MM.1S (cell line): ENCODE measurements around the gene ZNHIT2.

ENCODE experiments used
- DNase-seq: peaks from one replicate; pipeline ENCODE4 v3.0.0-alpha.2; 2015
- H2AFZ ChIP-seq: fragments of 300-600 bp; sonication (generic); 2 replicates; pipeline ENCODE4 v1.6.0; 2016; ENCODE audit warnings: antibody characterized with exemption, low read length
- H3F3A ChIP-seq: fragments of 300-600 bp; sonication (generic); 2 replicates; pipeline ENCODE4 v1.6.1; 2016; ENCODE audit warnings: mild to moderate bottlenecking, antibody characterized with exemption, low read length, moderate library complexity, mixed read lengths; ENCODE audit not compliant: insufficient read depth
- H3K27ac ChIP-seq: fragments of 300-600 bp; sonication (generic); 2 replicates; pipeline ENCODE4 v1.5.1; 2016; ENCODE audit warnings: mild to moderate bottlenecking, low read length
- H3K27me3 ChIP-seq: fragments of 300-600 bp; sonication (generic); replicated peaks from 2 replicates; pipeline ENCODE4 v1.6.0; 2016; ENCODE audit warnings: low read length; ENCODE audit not compliant: insufficient read depth
- H3K36me3 ChIP-seq: fragments of 300-600 bp; sonication (generic); replicated peaks from 2 replicates; pipeline ENCODE4 v1.6.1; 2016; ENCODE audit warnings: mild to moderate bottlenecking, low read length, mixed read lengths; ENCODE audit not compliant: insufficient read depth
- H3K4me1 ChIP-seq: fragments of 300-600 bp; sonication (generic); 2 replicates; pipeline ENCODE4 v1.6.1; 2016; ENCODE audit warnings: low read length, mixed read lengths
- H3K4me2 ChIP-seq: fragments of 300-600 bp; sonication (generic); 2 replicates; pipeline ENCODE4 v1.6.0; 2016; ENCODE audit warnings: low read depth, low read length
- H3K4me3 ChIP-seq: fragments of 300-600 bp; sonication (generic); 2 replicates; pipeline ENCODE4 v1.5.1; 2016; ENCODE audit warnings: low read length, mixed read lengths
- H3K79me2 ChIP-seq: fragments of 300-600 bp; sonication (generic); 2 replicates; pipeline ENCODE4 v1.6.1; 2016; ENCODE audit warnings: mixed run types, low read length, mixed read lengths
- H3K9ac ChIP-seq: fragments of 300-600 bp; sonication (generic); 2 replicates; pipeline ENCODE4 v1.6.1; 2016; ENCODE audit warnings: low read length, mixed read lengths
- H3K9me2 ChIP-seq: fragments of 300-600 bp; sonication (generic); replicated peaks from 2 replicates; pipeline ENCODE4 v1.6.1; 2016; ENCODE audit warnings: mild to moderate bottlenecking, low read length, mixed read lengths; ENCODE audit not compliant: insufficient read depth
- H3K9me3 ChIP-seq: fragments of 300-600 bp; sonication (generic); replicated peaks from 2 replicates; pipeline ENCODE4 v1.6.1; 2016; ENCODE audit warnings: mild to moderate bottlenecking, low read length, mixed read lengths; ENCODE audit not compliant: insufficient read depth
- H4K20me1 ChIP-seq: fragments of 300-600 bp; sonication (generic); 2 replicates; pipeline ENCODE4 v1.6.1; 2016; ENCODE audit warnings: mild to moderate bottlenecking, low read length, moderate library complexity, mixed read lengths; ENCODE audit not compliant: insufficient read depth
- EZH2 ChIP-seq: fragments of 300-600 bp; sonication (generic); optimal IDR thresholded peaks from 2 replicates; pipeline ENCODE3; 2017; ENCODE audit warnings: low read depth, mild to moderate bottlenecking, antibody characterized with exemption, low read length, mixed read lengths
- EZH2phosphoT487 ChIP-seq: fragments of 300-600 bp; sonication (generic); IDR thresholded peaks from 2 replicates; pipeline ENCODE4 v1.6.1; 2018; ENCODE audit warnings: antibody characterized with exemption, low read length
- TF ChIP-seq, protein P1 (sequence below): fragments of 300-600 bp; sonication (generic); IDR thresholded peaks from 2 replicates; pipeline ENCODE4 v1.5.1; 2016; ENCODE audit warnings: antibody characterized with exemption, low read length, mixed read lengths

Gene ZNHIT2

DNA sequence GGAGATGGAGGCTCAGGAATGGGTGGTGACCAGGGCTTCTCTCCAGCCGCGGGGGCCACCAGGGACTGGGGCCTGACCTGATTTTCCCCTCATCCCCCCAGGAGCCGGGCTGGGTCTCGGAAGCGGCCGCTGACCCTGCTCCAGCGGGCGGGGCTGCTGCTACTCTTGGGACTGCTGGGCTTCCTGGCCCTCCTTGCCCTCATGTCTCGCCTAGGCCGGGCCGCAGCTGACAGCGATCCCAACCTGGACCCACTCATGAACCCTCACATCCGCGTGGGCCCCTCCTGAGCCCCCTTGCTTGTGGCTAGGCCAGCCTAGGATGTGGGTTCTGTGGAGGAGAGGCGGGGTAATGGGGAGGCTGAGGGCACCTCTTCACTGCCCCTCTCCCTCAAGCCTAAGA is 29.7 kb downstream of the ZNHIT2 start:
- Histone ChIP-seq H3K36me3 (no peaks in the 10 kb centered on the region; the same call in 1 of the 2 replicates), H3K27ac (peak overlapping the region; percentile 87; the same call in 1 of the 2 replicates), H3K9me3 (no peaks in the 10 kb centered on the region), H4K20me1 (no peaks in the 10 kb centered on the region), H3F3A (peaks cover 44% of the 10 kb centered on the region), H3K4me2 (peak overlapping the region; percentile 79; the same call in 1 of the 2 replicates), H3K9me2 (no peaks in the 10 kb centered on the region), H3K27me3 (no peaks in the 10 kb centered on the region), H3K79me2 (peaks cover 50% of the 10 kb centered on the region), H3K4me1 (peaks cover 55% of the 10 kb centered on the region), H2AFZ (no peak overlapping the region), H3K9ac (peak overlapping the region; percentile 43; the same call in 1 of the 2 replicates), H3K4me3 (no peak overlapping the region)
- DNase-seq = no peak
- TF ChIP-seq, protein P1, sequence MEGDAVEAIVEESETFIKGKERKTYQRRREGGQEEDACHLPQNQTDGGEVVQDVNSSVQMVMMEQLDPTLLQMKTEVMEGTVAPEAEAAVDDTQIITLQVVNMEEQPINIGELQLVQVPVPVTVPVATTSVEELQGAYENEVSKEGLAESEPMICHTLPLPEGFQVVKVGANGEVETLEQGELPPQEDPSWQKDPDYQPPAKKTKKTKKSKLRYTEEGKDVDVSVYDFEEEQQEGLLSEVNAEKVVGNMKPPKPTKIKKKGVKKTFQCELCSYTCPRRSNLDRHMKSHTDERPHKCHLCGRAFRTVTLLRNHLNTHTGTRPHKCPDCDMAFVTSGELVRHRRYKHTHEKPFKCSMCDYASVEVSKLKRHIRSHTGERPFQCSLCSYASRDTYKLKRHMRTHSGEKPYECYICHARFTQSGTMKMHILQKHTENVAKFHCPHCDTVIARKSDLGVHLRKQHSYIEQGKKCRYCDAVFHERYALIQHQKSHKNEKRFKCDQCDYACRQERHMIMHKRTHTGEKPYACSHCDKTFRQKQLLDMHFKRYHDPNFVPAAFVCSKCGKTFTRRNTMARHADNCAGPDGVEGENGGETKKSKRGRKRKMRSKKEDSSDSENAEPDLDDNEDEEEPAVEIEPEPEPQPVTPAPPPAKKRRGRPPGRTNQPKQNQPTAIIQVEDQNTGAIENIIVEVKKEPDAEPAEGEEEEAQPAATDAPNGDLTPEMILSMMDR = no peak
- TF ChIP-seq EZH2phosphoT487 = no peak
- no peak for TF ChIP-seq EZH2

DNA sequence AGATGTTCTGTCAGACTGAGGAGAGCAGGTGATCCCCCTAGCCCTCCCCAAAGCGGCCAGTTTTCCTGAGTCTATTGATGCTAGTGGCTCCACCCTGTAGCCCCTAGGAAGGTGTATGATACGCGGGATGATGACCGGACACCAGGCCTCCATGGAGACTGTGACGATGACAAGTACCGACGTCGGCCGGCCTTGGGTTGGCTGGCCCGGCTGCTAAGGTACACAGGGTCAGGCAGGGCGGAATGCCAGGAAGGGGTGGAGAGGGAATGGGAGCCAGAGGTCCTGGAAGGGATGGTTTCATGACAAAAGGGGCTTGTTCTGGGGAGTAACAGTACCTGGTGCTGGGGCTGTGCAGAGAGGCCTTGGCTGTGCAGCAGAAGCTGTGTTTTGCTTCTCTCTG is 30.3 kb downstream of the ZNHIT2 start:
- H3K4me3 ChIP-seq = no peak overlapping the region
- no peaks in the 10 kb centered on the region for H3K9me3 ChIP-seq
- peaks cover 56% of the 10 kb centered on the region for H3K79me2 ChIP-seq
- no peak for DNase-seq
- H3K9ac ChIP-seq = no peak overlapping the region
- H3K9me2 ChIP-seq = no peaks in the 10 kb centered on the region
- no peaks in the 10 kb centered on the region for H3K27me3 ChIP-seq
- H3K27ac ChIP-seq = peak overlapping the region; percentile 87; the same call in 1 of the 2 replicates
- H3F3A ChIP-seq = peaks cover 43% of the 10 kb centered on the region
- no peak overlapping the region for H3K4me2 ChIP-seq
- H4K20me1 ChIP-seq = no peaks in the 10 kb centered on the region
- peaks cover 59% of the 10 kb centered on the region for H3K4me1 ChIP-seq
- TF ChIP-seq EZH2phosphoT487 = no peak
- no peak for TF ChIP-seq EZH2
- TF ChIP-seq, protein P1 = no peak
- no peaks in the 10 kb centered on the region; the same call in 1 of the 2 replicates for H3K36me3 ChIP-seq
- H2AFZ ChIP-seq = no peak overlapping the region

DNA sequence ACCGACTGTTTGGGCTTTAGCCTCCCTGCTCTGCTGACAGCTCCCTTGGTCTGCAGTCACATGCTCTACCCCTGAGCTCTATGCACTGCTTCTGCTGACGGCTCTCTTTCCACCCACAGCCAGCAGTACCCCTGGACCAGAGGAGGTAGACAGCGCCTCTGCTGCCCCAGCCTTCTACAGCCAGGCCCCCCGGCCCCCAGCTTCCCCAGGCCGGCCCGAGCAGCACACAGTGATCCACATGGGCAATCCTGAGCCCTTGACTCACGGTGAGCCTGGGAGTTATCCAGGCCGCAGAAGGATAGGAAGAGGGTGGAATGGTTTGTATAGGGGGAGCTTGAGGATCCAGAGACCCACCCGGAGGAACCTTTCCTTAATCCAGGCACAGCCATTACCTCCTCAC is 30.7 kb downstream of the ZNHIT2 start:
- no peaks in the 10 kb centered on the region for H3K27me3 ChIP-seq
- peak overlapping the region; percentile 87; the same call in 1 of the 2 replicates for H3K27ac ChIP-seq
- no peak overlapping the region for H3K9ac ChIP-seq
- no peaks in the 10 kb centered on the region; the same call in 1 of the 2 replicates for H3K36me3 ChIP-seq
- H2AFZ ChIP-seq = no peak overlapping the region
- no peaks in the 10 kb centered on the region for H3K9me2 ChIP-seq
- H3K4me2 ChIP-seq = no peak overlapping the region
- H3F3A ChIP-seq = peaks cover 40% of the 10 kb centered on the region
- H4K20me1 ChIP-seq = no peaks in the 10 kb centered on the region
- peaks cover 60% of the 10 kb centered on the region for H3K79me2 ChIP-seq
- peaks cover 63% of the 10 kb centered on the region for H3K4me1 ChIP-seq
- H3K4me3 ChIP-seq = no peak overlapping the region
- TF ChIP-seq EZH2 (no peak), EZH2phosphoT487 (no peak)
- TF ChIP-seq, protein P1 = no peak
- no peaks in the 10 kb centered on the region for H3K9me3 ChIP-seq
- no peak for DNase-seq
